GM18499 (cell line): ENCODE results near the gene GMDS.

Experiments
- ATAC-seq: cut with Tn5 transposase; IDR thresholded peaks from one replicate; pipeline ENCODE4 v1.9.1; 2021; ENCODE audit warnings: moderate number of reproducible peaks; ENCODE audit not compliant: insufficient read depth, unreplicated experiment

Gene GMDS

GRCh38 chr6:1960486-1961142 is 284.8 kb downstream of the GMDS start:
- ATAC-seq = no peak

DNA sequence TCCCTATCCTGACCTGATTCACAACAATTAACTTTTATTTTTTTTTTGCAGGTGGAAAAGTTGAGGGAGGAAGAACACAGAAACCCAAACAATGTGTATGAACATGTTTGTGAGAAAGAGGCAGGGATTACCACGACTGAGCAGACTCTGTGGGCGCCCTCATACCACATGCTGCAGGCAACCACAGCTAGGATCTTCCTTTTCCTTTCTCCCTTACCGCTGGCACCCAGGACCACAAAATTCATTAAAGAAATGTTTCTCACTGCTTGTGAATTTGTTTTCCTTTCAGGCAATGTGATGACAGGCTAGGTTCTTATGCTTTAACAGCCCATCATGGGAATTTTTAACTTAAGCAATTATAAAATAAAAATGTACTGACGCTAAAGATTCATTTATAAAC is 287.1 kb downstream of the GMDS start:
- ATAC-seq = no peak

GRCh38 chr6:1957746-1958145 is 287.7 kb downstream of the GMDS start:
- no peak for ATAC-seq

GRCh38 chr6:1952740-1953360 is 292.6 kb downstream of the GMDS start:
- no peak for ATAC-seq

DNA sequence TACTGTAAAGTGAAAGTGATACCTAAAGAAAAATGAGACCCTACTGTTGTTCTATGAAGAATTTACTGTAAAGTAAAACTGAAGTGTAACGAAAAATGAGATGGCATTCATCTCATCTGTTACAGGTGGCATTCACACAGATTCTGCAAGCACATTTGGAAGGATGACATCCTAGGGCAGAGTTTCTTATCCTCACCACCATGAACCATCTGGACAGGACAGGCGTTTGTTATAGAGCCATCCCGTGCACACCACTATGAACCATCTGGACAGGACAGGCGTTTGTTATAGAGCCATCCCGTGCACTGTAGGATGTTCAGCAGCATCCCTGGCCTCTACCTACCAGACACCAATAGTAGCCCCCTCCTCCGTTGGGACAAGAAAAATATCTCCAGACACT is 294.8 kb downstream of the GMDS start:
- ATAC-seq = no peak

DNA sequence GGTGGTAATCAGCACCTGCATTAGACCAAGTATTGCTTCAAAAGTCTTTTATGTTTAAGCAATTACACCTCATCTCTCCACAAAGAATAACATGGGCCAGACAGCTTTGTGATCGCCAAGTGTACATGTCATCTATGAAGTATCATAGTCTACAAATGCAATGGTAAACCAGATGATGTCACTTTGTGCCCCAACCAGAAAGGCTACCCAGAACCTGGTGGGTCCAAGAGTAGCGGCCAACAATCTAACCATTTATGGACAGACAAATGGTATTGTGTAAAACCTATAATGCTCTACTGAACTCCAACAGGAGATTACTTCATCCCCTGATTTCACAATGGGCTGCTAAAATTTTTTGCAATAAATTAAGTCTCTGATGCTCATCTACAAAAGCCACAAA is 295.9 kb downstream of the GMDS start:
- no peak for ATAC-seq

DNA sequence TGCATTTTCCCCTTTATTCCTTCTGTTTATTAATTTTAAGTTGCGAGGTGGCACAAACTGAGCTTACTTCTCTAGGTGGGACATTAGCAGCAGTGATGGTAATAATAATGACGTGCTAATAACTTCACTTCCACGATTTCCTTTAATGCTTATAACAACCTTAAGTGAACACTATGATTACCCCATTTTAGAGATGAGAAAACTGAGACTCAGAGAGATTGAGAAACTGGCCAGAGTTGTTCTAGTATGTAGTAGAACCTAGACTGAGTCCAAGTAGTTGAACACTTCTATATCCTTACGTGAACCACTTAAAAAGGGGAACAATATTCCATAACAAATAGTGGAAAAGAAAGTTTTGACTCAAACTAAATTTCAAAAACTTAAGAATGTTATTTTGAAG is 297.5 kb downstream of the GMDS start:
- ATAC-seq = no peak

DNA sequence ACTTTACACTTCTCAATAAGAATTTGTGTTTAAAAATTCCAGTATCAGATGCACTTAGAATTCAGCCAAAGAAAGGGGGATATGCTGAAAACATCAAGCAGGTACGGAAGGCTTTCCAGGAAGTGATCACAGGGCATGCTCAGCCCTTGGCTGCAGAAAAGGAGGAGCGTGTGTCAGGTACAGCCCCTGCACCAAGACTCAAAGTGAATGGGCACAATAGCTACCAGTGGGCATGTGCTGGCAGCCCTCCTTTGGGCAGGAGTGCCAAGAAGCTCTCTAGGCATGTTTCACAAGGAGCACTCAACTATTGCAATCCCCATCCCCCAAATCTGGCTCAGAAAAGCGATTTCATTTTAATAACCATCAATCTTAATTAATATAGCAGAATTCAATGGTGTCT is 298.8 kb downstream of the GMDS start:
- ATAC-seq = no peak

GRCh38 chr6:1945235-1945832 is 300.1 kb downstream of the GMDS start:
- ATAC-seq = no peak

DNA sequence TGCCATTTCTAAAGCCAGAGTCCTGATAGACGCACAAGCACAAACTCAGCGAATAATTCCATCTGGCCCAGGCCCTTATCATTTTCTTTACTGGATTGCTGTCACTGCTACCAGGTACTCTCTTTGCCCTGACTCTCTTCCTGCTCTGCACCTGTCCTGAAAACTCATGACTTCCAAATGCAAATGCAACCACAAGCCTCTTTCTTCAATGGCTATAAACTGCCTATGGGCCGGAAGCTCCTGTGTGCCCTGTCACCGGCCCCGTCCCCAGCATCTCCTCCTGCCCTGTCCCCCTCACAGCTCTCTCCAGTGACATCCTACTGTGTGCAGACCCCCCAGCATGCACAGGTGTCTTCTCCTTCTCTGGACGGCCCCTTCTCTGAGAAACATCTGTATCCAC is 302.6 kb downstream of the GMDS start:
- ATAC-seq = no peak

DNA sequence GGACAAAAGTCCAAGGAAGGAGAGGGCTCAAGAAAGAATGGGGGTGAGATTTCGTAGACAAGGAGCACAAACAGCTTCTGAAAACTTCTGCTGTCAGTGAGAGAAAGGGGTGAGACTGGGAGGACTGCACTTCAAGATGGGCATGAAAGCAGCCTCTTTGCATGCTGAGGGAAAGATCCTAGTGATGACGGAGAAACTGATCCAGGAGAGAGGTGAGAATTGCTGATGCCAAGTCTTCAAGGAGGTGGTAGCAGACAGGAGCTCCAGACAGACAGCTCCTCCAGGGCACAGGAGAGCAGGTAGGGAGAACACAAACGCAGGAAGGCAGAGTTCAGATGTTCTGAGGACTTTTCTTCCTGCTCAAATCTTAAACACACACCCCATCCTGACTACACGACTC is 303.9 kb downstream of the GMDS start:
- ATAC-seq = no peak

DNA sequence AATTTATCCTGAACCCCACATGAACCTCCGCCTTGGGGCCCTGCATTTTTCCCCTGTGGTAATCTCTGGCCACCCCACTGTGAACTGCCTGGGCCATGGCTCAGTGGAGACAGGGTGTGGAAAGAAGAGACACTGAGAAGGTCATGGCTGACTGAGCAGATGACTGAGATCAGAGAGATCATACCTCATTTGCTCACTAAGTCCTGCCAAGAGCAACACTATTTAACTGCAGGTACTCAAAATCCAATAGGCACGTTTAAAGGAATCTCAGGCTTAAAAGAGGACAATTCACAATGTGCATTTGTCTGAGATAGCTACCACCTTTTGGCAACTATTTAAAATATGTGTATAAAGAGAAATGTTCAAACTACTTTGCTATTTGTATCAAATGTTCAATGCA is 305.0 kb downstream of the GMDS start:
- ATAC-seq = no peak

- ATAC-seq = no peak
Measured at GRCh38 chr6:1933292-1933691, 312.1 kb downstream of the GMDS start.

- ATAC-seq = no peak
Measured at GRCh38 chr6:1931817-1932216, 313.6 kb downstream of the GMDS start.

DNA sequence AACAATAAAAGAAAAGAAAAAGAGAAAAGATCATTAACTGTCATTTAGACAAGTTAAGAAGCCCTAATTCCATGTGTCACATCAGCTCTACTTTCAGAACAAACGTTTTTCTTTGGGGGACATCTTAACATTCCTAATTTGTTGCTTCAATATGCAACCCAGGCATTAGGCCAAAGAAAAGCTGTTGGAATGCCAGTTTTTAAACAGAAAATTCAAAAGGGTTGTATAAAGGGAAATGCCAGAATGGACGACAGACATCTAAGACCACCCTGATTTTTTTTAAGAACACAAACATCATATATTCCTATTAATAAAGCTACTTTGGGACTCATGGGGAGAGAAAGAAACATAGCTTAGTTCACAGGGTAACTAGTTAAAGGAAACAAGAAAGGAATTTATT is 315.0 kb downstream of the GMDS start:
- ATAC-seq = no peak

- no peak for ATAC-seq
Measured at GRCh38 chr6:1929931-1930330, 315.5 kb downstream of the GMDS start.

GRCh38 chr6:1925743-1926430 is 319.5 kb downstream of the GMDS start:
- ATAC-seq = no peak

DNA sequence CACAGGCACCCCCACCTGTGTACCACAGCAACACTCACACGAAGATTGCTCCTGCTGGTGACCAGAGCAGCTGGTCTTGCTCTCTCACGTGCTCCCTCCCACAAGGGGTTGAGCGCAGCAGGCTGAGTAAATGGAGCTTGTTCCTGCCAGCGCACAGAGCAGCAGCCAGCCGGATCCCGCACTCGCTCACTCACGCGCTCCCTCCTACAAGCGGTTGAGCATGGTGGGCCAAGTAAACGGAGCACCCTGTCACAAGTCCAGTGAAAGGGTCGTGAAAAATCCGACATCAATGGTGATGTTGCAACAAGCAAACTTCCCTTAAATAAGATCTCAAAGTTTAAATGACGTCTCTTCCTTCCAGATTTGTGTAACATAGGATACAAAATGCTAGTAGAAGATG is 322.0 kb downstream of the GMDS start:
- no peak for ATAC-seq

- no peak for ATAC-seq
Measured at GRCh38 chr6:1917626-1918371, 327.6 kb downstream of the GMDS start.

- ATAC-seq = no peak
Measured at GRCh38 chr6:1916334-1917070, 328.9 kb downstream of the GMDS start.
